HT-29 (cell line): ENCODE results near the gene SLC39A11. TPM values are rescaled to one million over a fixed set of nuclear protein-coding genes. Genes with fewer than 3 reads are reported as not detected.

Source experiments
- DNase-seq: peaks from one replicate; pipeline ENCODE4 v3.0.0-alpha.2; 2015; ENCODE audit warnings: low spot score
- total RNA-seq: library from RNA; depleted of rRNA; stranded (reverse); fragments of >200 nt; shearing (Covaris generic); gene quantifications from 2 replicates; pipeline ENCODE4 v1.2.3, GENCODE V29; 2014

The SLC39A11 gene
- total RNA-seq, 1 experiment from 2014 or later, result 20.7 TPM

DNA sequence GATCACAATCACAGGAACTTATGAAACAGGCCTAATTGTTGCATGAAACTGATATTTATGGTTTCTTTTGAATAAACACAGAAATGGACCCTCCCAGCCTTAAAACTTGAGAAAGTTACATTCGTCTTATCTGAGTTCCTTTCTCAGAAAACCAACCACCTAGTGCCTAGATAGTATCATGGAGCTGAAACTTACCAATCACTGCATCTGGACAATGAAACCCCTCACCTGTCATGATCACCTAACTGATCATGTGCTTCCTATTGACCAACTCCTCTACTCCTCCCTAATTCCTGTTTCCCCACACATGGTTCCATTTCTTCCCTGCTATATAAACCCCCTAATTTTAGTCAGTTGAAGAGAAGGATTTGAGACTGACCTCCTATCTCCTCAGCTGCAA is 216.1 kb downstream of the SLC39A11 start:
- DNase-seq, result no peak

DNA sequence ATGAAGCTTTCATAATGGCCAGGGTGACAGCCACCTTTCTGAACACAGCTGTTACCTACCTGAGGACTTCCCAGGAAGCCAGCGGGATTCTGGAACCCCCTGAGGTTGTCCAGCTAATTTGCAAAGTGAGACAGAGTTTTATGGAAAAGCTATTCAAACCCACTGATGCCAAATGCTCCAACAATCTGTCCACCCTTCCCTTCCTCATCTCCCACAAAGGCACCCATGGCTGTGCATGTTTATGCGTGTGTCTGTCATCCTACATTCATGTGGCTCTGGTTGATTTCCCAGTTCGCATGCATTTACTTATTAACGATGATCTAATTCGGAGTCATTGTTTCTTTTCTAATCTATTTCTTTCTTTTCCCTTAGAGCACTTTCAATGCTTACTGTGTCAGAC is 217.1 kb downstream of the SLC39A11 start:
- DNase-seq, result no peak

DNA sequence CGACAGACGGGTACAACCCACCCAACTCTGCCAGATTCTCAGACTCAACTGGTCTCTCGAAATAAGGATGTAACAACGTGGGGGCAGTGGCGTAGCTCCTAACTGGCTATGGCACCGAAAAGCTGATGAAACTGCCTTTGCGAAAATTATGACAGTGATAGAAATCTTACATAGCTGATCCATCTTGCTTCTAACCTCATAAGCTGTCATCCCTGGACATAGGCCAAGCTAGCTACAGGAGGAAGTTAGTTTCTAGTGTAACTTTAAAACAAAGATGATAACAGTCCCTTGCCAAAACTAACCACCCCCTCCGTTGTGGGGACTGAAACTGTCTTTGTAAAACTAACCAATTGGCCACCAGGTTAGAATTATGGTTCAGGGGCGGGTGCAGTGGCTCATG is 220.1 kb downstream of the SLC39A11 start:
- DNase-seq, result no peak

DNA sequence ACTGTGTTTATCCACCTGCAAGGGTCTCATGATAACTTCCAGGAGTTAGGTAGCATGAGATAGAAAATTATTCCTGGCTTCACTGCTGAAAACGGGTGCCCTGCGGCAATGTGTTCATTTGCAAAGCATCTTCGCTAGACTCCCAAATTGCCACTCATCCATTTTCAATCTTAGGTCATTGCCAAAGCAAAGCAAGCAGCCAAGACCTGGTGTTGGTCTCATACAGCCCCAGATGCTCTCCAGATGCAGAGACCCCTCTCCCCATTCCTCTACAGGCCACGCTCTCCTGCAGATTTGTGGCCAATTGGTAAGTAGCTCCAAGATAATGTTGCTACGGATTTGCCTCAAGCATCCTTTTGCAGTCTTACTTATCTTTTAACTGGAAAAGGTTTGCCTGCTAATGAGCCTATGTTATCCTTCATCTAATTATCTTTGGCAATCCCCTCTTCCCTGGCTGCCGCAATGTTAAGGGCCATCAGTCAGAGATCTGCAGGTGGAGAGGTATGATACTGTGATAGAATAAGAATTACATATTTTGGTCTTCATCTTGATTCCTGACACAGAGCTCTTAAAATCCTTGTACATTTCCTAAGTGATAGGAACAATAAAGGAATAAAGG is 222.0 kb downstream of the SLC39A11 start:
- no peak for DNase-seq

DNA sequence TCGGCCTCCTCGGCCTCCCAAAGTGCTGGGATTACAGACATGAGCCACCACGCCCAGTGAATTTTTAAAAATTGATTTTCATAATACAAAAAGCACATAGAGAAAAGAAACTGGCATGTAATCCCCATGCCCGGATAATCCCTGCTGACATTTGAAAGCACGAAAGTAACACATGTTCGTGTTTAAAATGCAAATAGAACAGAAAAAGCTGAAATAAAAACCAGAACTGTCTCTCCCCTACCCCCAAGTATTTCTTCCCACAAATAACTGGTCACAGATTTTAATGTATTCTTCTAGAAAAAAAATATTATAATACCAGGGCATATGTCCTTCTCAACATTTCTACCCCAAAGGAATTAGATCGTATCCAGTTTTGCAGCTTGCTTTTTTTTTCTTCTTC is 222.9 kb downstream of the SLC39A11 start:
- no peak for DNase-seq

DNA sequence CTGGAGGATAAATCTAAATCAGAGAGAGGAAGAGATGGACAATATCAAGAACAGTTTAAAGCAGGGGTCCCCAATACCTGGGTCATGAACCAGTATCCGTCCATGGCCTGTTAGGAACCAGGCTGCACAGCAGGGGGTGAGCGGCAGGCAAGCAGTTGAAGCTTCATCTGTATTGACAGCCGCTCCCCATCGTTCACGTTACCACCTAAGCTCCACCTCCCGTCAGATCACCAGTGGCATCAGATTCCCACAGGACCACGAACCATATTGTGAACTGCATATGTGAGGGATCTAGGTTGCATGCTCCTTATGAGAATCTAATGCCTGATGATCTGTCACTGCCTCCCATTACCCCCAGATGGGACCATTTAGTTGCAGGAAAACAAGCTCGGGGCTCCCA is 226.5 kb downstream of the SLC39A11 start:
- DNase-seq, result no peak

DNA sequence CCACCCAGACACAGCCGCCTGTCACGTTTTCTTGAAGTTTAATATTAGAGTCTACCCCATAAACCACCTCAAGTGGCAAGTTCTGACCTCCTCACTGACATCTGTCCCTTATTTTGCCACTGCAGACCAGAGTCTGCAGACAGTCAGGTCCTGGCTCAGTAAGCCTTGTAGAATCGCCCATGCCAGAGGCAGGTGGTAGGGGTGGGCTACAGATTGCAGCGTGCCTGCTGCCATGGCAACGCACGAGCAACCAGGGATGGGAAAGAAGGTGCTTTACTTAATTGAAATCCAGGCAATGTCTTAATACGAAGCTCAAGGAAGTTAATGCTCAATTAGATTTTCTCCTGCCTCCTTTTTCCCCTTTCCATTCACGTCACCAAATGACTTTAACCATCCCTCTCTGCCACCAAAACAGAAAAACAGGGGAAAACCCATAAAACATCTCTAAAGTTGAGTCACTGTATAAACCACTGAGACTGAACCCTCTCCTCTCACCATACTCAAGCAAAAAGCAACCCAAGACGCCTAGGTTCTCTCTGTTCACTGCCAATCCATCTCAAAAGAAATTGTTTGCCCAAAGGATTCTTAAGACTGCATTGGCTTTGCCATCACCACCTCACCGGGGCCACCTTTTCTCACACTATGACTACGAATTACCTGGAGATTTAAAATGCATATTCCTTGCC is 228.8 kb downstream of the SLC39A11 start:
- no peak for DNase-seq

DNA sequence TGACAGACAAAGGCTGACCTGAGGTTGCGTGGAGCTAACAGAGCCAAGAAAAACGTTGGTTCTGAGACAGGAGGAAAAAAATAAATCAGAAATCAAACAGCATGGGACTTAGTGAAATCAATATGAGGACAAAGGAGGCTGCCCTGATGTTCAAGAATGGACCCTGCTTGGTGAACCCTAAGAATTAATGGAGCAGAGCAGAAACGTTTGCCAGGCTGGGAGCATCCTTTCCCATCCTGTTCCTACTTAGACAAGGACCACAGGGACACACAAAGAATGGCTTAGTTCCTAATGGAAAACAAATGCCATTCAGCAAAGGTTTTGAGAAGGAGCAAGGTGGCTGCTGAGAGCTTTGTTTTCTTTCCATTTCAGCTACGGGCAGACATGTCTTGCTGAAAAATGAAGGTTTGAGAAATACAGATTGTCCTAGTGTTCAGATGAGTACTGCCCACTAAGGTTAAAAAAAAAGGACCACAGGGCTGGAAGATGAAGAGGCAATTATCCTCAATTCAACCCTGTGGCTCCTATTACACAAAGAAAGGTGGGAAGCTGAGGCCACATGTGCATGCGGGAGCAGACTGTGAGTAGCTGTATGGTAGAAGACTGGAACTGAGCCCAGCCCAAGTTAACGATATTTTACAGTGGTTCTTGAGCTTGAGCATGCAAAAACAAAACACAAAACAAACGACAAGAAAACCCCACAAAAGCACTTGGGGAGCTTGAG is 230.1 kb downstream of the SLC39A11 start:
- DNase-seq, result no peak

DNA sequence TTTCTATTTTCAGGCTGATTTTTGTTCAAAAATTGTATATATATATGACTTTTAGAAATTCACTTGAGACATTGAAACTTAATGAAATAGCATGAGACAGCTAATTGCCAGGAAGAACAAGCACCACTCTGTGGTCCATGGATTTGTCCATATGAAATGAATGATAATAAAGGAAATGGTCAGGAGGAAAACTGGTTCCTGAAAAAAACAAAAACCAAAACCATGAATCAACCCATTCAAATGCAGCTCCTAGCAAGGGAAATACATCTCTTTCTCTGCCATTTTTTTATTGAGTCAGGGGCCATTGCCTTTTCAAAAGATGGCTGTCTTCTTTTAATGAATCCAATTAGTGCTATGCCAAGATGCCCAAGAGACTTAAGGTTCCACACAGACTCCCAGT is 230.7 kb downstream of the SLC39A11 start:
- DNase-seq, result no peak

DNA sequence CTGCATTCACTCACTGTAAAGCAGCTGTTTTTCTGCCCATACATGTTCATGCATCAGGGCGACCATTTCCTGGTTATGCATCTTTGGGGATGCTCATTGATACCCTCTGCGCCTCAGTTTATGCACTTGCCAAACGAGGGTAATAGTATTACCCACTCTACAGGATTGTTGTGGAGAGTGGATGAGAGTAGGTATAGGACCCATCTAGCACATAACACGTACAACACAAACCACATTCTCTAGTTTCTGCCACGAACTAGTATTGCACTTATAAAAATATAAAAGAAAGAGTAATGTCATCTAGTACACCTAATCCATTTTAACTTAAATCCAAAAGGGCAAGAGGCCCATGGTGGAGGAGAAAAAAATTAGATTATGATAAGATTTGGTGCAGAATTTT is 231.7 kb downstream of the SLC39A11 start:
- DNase-seq, result no peak

DNA sequence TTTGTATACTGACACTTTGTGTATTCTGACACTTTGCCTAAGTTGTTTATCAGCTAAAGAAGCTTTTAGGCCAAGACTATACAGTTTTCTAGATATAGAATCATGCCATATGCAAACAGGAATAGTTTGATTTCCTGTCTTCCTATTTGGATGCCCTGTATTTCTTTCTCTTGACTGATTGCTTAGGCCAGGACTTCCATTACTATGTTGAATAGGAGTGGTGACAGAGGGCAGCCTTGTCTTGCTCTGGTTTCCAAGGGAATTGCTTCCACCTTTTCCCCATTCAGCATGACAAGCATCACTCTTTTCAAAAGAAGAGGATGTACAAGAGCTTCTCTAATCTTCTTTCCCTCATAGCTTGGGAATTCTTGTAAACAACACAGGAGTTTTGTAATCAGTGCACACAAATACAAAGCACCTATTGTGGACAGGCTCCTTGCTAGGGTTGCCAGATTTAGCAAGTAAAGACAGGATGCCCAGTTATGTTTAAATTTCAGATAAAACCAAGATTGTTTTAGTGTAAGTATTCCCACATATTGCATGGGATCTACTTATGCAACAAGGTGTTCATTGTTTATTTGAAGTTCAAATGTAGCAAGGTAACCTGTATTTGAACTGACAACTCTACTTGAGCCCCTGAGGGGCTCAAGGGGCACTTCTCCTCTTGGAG is 233.5 kb downstream of the SLC39A11 start:
- DNase-seq, result no peak

DNA sequence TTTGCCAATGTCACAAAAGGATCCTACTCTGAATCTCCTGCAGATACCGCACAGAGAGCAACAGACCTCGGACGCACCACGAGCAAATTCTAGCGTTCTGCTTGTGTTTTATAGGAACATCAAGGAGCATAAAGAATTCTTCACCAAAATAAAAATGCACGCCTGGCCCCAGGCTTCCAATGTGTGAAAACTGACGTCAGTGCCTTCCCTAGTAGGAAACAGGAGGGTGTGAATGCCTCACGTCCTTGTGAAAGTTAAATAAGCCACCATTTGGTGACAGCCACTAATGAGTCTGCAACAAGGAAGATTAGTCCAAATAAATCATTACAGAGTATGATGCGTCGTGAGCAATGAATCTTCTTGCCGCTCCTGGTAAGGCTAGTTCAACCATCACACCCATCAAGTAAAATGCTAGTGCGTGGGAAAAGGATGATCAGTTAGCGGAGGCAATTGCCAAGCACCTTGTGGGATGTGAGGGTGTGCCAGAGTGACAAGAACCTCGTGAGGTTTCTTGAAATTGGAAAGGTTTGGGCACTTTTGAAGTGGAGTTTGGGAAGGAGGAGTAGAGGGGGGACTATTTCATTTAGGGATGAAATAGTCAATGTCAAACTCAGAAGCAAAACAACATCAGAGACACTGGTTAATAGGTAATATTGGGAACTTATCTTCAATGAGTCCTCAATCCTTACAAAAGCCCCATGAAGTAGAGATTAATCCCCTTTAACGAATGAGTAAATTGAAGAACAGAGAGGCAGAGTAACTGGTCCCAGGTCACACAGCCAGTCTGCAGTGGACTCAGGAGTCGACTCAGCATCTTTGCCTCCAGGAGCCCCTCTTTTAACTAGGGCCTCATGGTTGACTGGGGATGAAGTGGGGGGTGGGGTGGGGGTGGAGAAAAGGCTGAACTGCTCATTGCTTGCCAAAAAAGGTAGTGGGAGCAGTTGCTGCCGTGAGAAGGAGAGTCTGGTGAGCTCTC is 238.8 kb downstream of the SLC39A11 start:
- DNase-seq, result no peak

DNA sequence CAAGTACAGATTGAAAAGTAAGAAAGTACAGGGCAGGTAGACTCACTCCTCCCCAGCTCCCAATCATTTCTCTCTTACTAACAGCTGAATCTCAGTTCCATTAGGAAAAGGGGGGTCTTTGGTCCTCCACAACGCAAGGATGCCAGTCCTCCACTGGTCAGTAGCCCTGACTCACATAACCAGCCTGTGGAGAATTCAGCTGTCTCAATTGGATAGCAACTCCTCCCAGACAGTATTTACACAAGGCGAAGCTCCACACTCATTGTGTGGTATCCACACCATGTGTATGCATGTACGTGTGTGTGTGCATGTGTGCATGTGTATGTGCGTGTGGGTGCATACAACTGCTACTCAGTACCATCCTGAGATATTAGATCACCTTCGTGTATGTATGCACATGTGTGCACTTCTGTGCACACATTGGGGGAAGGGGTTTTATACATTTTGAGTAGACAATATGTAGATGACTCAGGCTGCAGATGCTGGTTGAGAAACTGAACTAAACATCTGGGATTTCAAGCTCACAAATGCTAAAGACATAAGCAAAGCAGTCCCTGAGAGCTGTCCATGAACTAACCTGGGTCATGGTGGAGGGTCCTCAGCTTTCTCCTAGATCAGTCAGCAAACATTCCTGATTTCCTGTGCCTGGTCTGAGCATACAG is 240.1 kb downstream of the SLC39A11 start:
- DNase-seq, result peak; percentile 32

DNA sequence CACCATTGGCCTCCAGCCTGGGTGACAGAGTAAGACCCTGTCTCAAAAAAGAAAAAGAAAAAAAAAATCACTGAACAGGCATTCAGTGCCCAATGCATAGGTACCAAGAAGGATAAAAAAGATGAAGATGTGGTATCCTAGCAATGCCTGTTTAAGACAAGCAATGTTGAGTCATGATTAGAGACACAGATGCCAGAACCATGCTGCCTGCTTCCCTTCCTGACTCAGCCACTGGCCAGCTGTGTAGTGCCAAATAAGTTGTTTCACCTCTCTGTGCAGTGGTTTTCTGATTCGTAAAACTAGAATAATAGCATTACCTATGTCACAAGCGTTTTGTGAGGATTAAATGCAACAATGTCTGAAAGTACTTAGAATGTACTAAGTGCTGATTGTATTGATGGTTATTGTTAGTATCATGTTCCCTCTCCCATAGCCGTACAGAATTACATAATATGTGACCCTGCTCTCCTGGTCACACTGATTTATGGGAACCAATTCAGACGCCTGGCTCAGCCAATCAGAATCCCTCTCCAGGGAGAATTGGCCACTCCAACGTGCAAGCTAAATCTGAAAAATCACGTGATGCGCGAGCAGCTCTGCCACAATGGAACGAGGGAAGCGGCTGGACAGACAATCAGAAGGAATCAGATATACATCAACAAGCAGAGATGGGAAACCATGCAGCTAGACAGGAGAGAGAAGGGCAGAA is 241.9 kb downstream of the SLC39A11 start:
- DNase-seq, result no peak

DNA sequence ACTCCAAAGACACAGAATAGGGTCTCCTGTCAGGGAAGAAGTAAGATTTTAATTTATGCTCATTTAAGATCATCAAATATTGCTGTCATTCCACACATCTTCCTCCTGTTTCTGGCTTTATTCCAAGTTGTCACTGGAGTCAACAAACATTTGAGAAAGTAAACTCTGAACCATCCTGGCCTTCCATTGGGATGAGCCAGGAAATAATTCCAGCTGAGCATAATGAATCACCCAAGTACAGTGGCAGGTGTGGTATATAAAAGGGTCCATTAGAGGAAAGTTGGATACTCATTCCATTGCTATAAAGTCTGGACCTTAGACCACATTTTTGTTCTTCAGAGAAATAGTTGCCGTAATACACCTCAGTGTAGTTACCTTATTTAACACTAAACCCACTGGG is 246.1 kb downstream of the SLC39A11 start:
- no peak for DNase-seq

DNA sequence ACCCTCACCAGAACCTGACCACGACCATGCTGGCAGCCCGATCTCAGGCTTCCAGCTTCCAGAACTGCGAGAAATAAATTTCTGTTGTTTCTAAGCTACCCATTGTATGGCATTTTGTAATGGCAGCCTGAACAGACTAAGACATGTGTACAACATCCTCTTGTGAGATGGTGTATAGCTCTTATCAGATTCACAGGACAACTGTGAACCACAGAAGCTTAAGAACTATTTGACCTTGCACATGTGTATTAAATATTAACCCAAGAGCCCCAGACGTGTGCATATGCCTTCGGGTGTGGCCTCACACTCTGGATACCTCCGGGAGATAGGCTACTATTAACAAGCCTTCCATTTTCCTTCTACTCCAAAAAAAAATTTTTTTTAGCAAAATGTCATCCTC is 248.9 kb downstream of the SLC39A11 start:
- no peak for DNase-seq

DNA sequence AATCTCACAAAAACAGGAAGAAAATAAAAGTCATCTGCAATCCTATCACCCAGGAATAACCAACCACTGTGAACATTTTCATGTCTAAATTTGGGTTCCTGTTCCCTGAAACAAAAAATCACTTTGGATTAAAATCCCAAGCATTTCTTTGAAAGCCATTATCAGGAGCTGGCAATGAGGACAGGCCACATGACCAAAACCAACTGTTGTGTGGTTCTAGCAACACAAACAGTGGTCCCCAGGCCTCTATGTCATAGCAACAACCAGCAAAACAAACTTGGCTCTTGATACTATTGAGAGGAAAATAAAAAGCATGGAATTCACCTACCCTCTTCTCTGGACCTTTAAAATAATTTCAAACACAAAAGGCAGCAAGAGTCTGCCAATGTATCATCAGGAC is 252.5 kb downstream of the SLC39A11 start:
- DNase-seq, result no peak

DNA sequence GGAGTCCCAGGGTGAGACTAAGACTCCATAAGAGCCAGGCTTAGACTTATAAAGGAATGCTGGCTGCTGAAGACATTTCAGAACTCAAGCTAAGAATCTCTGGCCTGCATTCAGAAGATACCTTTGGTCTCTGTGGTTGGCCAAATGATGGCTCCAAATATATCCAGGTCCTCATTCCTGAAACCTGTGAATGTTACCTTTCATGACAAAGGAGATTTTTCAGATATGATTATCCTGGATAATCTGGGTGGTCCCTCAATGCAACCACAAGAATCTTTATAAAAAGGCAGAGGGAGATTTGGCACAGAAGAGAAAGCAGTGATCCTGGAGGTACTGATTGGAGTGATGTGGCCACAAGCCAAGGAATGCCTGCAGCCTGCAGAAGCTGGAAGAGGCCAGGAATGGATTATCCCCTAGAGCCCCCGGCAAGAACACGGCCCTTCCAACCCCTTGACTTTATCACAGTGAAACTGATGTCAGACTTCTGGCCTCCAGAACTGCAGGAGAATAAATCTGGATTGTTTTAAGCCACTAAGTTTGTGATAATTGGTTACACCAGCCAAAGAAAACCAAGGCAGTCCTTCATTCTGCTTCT is 253.3 kb downstream of the SLC39A11 start:
- DNase-seq, result no peak

DNA sequence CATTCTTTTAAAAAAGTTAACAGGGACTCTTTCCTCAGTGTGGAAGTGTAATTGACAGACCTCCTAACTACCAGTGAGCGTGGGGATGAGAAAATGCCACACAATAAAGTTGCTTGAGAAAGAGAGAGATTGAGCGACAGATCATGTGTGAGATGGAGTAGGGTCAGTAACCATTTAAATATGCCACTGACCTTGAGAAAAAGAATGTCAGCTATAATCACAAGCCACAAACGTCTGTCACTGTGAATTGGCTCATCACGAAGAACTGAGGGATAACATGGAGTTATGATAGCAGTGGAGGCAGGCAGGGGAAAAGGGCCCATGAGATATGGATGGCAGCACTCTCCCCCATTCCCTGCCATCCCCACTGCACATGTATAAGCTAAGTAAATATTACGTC is 253.9 kb downstream of the SLC39A11 start:
- no peak for DNase-seq

DNA sequence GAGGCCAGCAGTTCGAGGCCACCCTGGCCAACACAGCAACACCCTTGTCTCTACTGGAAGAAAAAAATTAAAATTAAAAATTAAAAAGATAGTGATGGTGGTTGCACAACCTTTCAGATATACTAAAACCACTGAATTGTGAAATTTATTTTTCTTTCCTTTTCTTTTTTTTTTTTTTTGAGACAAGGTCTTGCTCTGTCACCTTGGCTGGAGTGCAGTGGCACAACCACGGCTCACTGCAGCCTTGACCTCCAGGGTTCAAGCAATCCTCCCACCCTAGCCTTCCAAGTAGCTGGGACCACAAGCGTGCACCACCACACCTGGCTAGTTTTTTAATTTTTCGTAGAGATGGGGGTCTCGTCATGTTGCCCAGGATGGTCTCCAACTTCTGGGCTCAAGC is 254.4 kb downstream of the SLC39A11 start:
- DNase-seq, result no peak
